T-helper 17 cell (primary cell): ENCODE measurements around the gene SLC15A3. TPM values are rescaled to one million over a fixed set of nuclear protein-coding genes. Genes with fewer than 3 reads are reported as not detected.

ENCODE experiments used
- ATAC-seq: fragments of 150-1000 bp; cut with Tn5 transposase; 2 replicates; pipeline ENCODE4 v1.10.0; 2021; ENCODE audit warnings: mild to moderate bottlenecking, moderate library complexity
- DNase-seq, 3 donors: peaks; one replicate each; pipeline versions ENCODE4 v3.0.0 to v3.0.0-alpha.2; 2020 to 2021
- H3K9me3 ChIP-seq: one replicate; pipeline ENCODE4 v1.7.0; 2013; ENCODE audit warnings: low read length, mild to moderate bottlenecking; ENCODE audit not compliant: control insufficient read depth, poor library complexity, severe bottlenecking
- H3K27ac Mint-ChIP-seq: one replicate; pipeline ENCODE4 v1.8.0; 2022; ENCODE audit warnings: mild to moderate bottlenecking, moderate library complexity, mixed read lengths
- H3K27me3 Mint-ChIP-seq: one replicate; pipeline ENCODE4 v1.8.0; 2022; ENCODE audit warnings: mixed read lengths
- H3K36me3 Mint-ChIP-seq: one replicate; pipeline ENCODE4 v1.8.0; 2022; ENCODE audit warnings: low read depth, mixed read lengths
- H3K4me1 Mint-ChIP-seq: one replicate; pipeline ENCODE4 v1.8.0; 2022; ENCODE audit warnings: mild to moderate bottlenecking, mixed read lengths
- H3K4me3 Mint-ChIP-seq: one replicate; pipeline ENCODE4 v1.8.0; 2022; ENCODE audit warnings: mild to moderate bottlenecking, moderate library complexity, mixed read lengths
- total RNA-seq, 4 donors: library from RNA in 2 of 4; stranded (reverse) in 2 of 4; gene quantifications; one replicate each; pipeline ENCODE4 v1.2.3 and lab custom pipeline; 2022 to 2026

SLC15A3 gene
- total RNA-seq, 2 donors from 2014 or later = 3.5 to 11.2 TPM

- ATAC-seq (peak; percentile 35), DNase-seq (no peak)
- H3K27me3 Mint-ChIP-seq = no peaks in the 10 kb centered on the region
- H3K9me3 ChIP-seq = no peaks in the 10 kb centered on the region
- H3K27ac Mint-ChIP-seq = peak overlapping the region; percentile 100
- H3K4me1 Mint-ChIP-seq = peaks cover 39% of the 10 kb centered on the region
- peaks cover 13% of the 10 kb centered on the region for H3K36me3 Mint-ChIP-seq
- peak overlapping the region; percentile 100 for H3K4me3 Mint-ChIP-seq
Measured at GRCh38 chr11:60972182-60973030, 20.4 kb upstream of the SLC15A3 start.

- Mint-ChIP-seq H3K4me1 (peaks cover 34% of the 10 kb centered on the region), H3K27ac (peak within 1 kb of the TSS; percentile 100), H3K27me3 (no peaks in the 10 kb centered on the region), H3K4me3 (peak within 1 kb of the TSS; percentile 100), H3K36me3 (peaks cover 10% of the 10 kb centered on the region)
- peak; percentile 79 for ATAC-seq
- no peaks in the 10 kb centered on the region for H3K9me3 ChIP-seq
- DNase-seq = peak in 2 of 3 donors; percentile 45 to 54
Measured at GRCh38 chr11:60971520-60971919, 19.5 kb upstream of the SLC15A3 start, which contains the start of gene CD6. Gene CD6, plus strand, starts transcription at chr11:60971680. Its CDS starts 186 bp downstream, at chr11:60971866.

GRCh38 chr11:60970890-60971289, 18.9 kb upstream of the SLC15A3 start:
- Mint-ChIP-seq H3K27me3 (no peaks in the 10 kb centered on the region), H3K27ac (peak overlapping the region; percentile 100), H3K4me3 (peak overlapping the region; percentile 100), H3K4me1 (peaks cover 29% of the 10 kb centered on the region), H3K36me3 (peaks cover 10% of the 10 kb centered on the region)
- no peaks in the 10 kb centered on the region for H3K9me3 ChIP-seq
- DNase-seq (no peak), ATAC-seq (no peak)

- Mint-ChIP-seq H3K27me3 (no peaks in the 10 kb centered on the region), H3K4me3 (peak overlapping the region; percentile 100), H3K27ac (peak overlapping the region; percentile 100), H3K36me3 (peaks cover 10% of the 10 kb centered on the region), H3K4me1 (peaks cover 29% of the 10 kb centered on the region)
- DNase-seq = peak; percentile 68 to 80 (median 72)
- ATAC-seq = peak; percentile 69
- H3K9me3 ChIP-seq = no peaks in the 10 kb centered on the region
Measured at GRCh38 chr11:60970369-60970774, 18.4 kb upstream of the SLC15A3 start.

GRCh38 chr11:60968223-60968622, 16.2 kb upstream of the SLC15A3 start:
- Mint-ChIP-seq H3K36me3 (peaks cover 4% of the 10 kb centered on the region), H3K4me3 (no peak overlapping the region), H3K27me3 (no peaks in the 10 kb centered on the region), H3K4me1 (peaks cover 15% of the 10 kb centered on the region), H3K27ac (no peak overlapping the region)
- ATAC-seq (no peak), DNase-seq (no peak)
- no peaks in the 10 kb centered on the region for H3K9me3 ChIP-seq

GRCh38 chr11:60966890-60967289, 14.9 kb upstream of the SLC15A3 start:
- H3K4me1 Mint-ChIP-seq = peaks cover 15% of the 10 kb centered on the region
- no peak overlapping the region for H3K27ac Mint-ChIP-seq
- no peak overlapping the region for H3K4me3 Mint-ChIP-seq
- DNase-seq (no peak), ATAC-seq (no peak)
- peaks cover 4% of the 10 kb centered on the region for H3K36me3 Mint-ChIP-seq
- no peaks in the 10 kb centered on the region for H3K9me3 ChIP-seq
- H3K27me3 Mint-ChIP-seq = no peaks in the 10 kb centered on the region

GRCh38 chr11:60964801-60965200, 12.8 kb upstream of the SLC15A3 start:
- no peaks in the 10 kb centered on the region for H3K9me3 ChIP-seq
- Mint-ChIP-seq H3K27me3 (peaks cover 10% of the 10 kb centered on the region), H3K27ac (no peak overlapping the region), H3K4me1 (peaks cover 2% of the 10 kb centered on the region), H3K36me3 (no peaks in the 10 kb centered on the region), H3K4me3 (no peak overlapping the region)
- no peak for ATAC-seq
- no peak for DNase-seq

- Mint-ChIP-seq H3K27me3 (peaks cover 21% of the 10 kb centered on the region), H3K27ac (no peak overlapping the region), H3K4me1 (peaks cover 2% of the 10 kb centered on the region), H3K36me3 (no peaks in the 10 kb centered on the region), H3K4me3 (no peak overlapping the region)
- ATAC-seq = no peak
- H3K9me3 ChIP-seq = no peaks in the 10 kb centered on the region
- no peak for DNase-seq
Measured at GRCh38 chr11:60960405-60960804, 8.4 kb upstream of the SLC15A3 start.

- H3K27me3 Mint-ChIP-seq = peaks cover 21% of the 10 kb centered on the region
Measured at GRCh38 chr11:60959431-60959830, 7.5 kb upstream of the SLC15A3 start.

GRCh38 chr11:60957188-60957587, 5.2 kb upstream of the SLC15A3 start:
- peaks cover 13% of the 10 kb centered on the region for H3K4me1 Mint-ChIP-seq

More at GRCh38 chr11:60959431-60959830, 7.5 kb upstream of the SLC15A3 start:
- no peak overlapping the region for H3K4me3 Mint-ChIP-seq
- H3K4me1 Mint-ChIP-seq = peaks cover 2% of the 10 kb centered on the region
- ATAC-seq = no peak
- H3K9me3 ChIP-seq = no peaks in the 10 kb centered on the region
- no peak for DNase-seq
- H3K27ac Mint-ChIP-seq = no peak overlapping the region
- no peaks in the 10 kb centered on the region for H3K36me3 Mint-ChIP-seq

GRCh38 chr11:60955571-60955970, 3.6 kb upstream of the SLC15A3 start:
- DNase-seq (no peak), ATAC-seq (no peak)
- Mint-ChIP-seq H3K36me3 (no peaks in the 10 kb centered on the region), H3K27ac (no peak overlapping the region), H3K4me1 (peaks cover 16% of the 10 kb centered on the region), H3K27me3 (peaks cover 25% of the 10 kb centered on the region), H3K4me3 (no peak overlapping the region)
- H3K9me3 ChIP-seq = no peaks in the 10 kb centered on the region

More at GRCh38 chr11:60957188-60957587, 5.2 kb upstream of the SLC15A3 start:
- peaks cover 31% of the 10 kb centered on the region for H3K27me3 Mint-ChIP-seq
- no peak overlapping the region for H3K27ac Mint-ChIP-seq
- no peak for ATAC-seq
- H3K36me3 Mint-ChIP-seq = no peaks in the 10 kb centered on the region
- no peak for DNase-seq
- H3K4me3 Mint-ChIP-seq = no peak overlapping the region
- H3K9me3 ChIP-seq = no peaks in the 10 kb centered on the region

GRCh38 chr11:60954421-60954820, 2.4 kb upstream of the SLC15A3 start:
- Mint-ChIP-seq H3K27me3 (peaks cover 17% of the 10 kb centered on the region), H3K4me1 (peaks cover 16% of the 10 kb centered on the region), H3K4me3 (no peak overlapping the region), H3K36me3 (no peaks in the 10 kb centered on the region), H3K27ac (no peak overlapping the region)
- peak; percentile 9 for ATAC-seq
- no peak for DNase-seq
- no peaks in the 10 kb centered on the region for H3K9me3 ChIP-seq

GRCh38 chr11:60953781-60954180, 1.8 kb upstream of the SLC15A3 start:
- H3K4me1 Mint-ChIP-seq = peaks cover 16% of the 10 kb centered on the region
- H3K27me3 Mint-ChIP-seq = peaks cover 20% of the 10 kb centered on the region
- no peak overlapping the region for H3K4me3 Mint-ChIP-seq
- no peaks in the 10 kb centered on the region for H3K9me3 ChIP-seq
- no peak overlapping the region for H3K27ac Mint-ChIP-seq
- ATAC-seq = peak; percentile 11
- DNase-seq = no peak
- peaks cover under 1% of the 10 kb centered on the region for H3K36me3 Mint-ChIP-seq
